GM18873 (cell line): ENCODE results near the gene SFI1.
"Not testable (repeated sequence)": the region's sequence is repeated elsewhere in the genome, so short reads cannot be mapped to it uniquely, and the experiment has no call there.

Source experiments
- ATAC-seq: cut with Tn5 transposase; IDR thresholded peaks from one replicate; pipeline ENCODE4 v1.9.1; 2021; ENCODE audit warnings: mild to moderate bottlenecking, moderate library complexity, moderate number of reproducible peaks; ENCODE audit not compliant: unreplicated experiment, low FRiP score

The SFI1 gene

GRCh38 chr22:31585161-31585859 is 89.0 kb downstream of the SFI1 start:
- no peak for ATAC-seq

- ATAC-seq: no peak
These were observed 90.0 kb downstream of the SFI1 start for GRCh38 chr22:31586137-31586920.

GRCh38 chr22:31588970-31589675 is 92.8 kb downstream of the SFI1 start:
- ATAC-seq: no peak

GRCh38 chr22:31590161-31590560 is 93.8 kb downstream of the SFI1 start:
- ATAC-seq: not testable (repeated sequence)

- ATAC-seq: no peak
These were observed 98.9 kb downstream of the SFI1 start for GRCh38 chr22:31595271-31595670.

GRCh38 chr22:31602259-31602952 is 106.1 kb downstream of the SFI1 start:
- ATAC-seq: no peak

GRCh38 chr22:31603081-31603525 is 106.8 kb downstream of the SFI1 start:
- ATAC-seq: no peak

GRCh38 chr22:31603574-31603973 is 107.2 kb downstream of the SFI1 start:
- no peak for ATAC-seq

- ATAC-seq: no peak
These were observed 107.9 kb downstream of the SFI1 start for GRCh38 chr22:31604137-31604705.

GRCh38 chr22:31604746-31605705 is 108.7 kb downstream of the SFI1 start:
- no peak for ATAC-seq

- ATAC-seq: no peak
These were observed 109.7 kb downstream of the SFI1 start for GRCh38 chr22:31605851-31606585.

- no peak for ATAC-seq
These were observed 111.4 kb downstream of the SFI1 start for GRCh38 chr22:31607696-31608095.

GRCh38 chr22:31609716-31610115 is 113.4 kb downstream of the SFI1 start:
- ATAC-seq: no peak

- ATAC-seq: no peak
These were observed 114.3 kb downstream of the SFI1 start for GRCh38 chr22:31610611-31611010.

- ATAC-seq: no peak
These were observed 114.9 kb downstream of the SFI1 start for GRCh38 chr22:31611061-31611760.

- no peak for ATAC-seq
These were observed 116.6 kb downstream of the SFI1 start for GRCh38 chr22:31612891-31613285.

GRCh38 chr22:31613286-31613903 is 117.1 kb downstream of the SFI1 start:
- no peak for ATAC-seq
